Brain microvascular endothelial cell (primary cell): ENCODE results near the gene TNFRSF8.

Experiments used
- DNase-seq: peaks from one replicate; pipeline ENCODE4 v3.0.0-alpha.2; 2020
- H3K27ac ChIP-seq: fragments of 250-450 bp; sonication (Bioruptor Pico); 2 replicates; pipeline ENCODE4 v1.5.1; 2020; ENCODE audit warnings: mild to moderate bottlenecking, moderate library complexity
- H3K27me3 ChIP-seq: fragments of 250-450 bp; sonication (Bioruptor Pico); replicated peaks from 2 replicates; pipeline ENCODE4 v1.5.1; 2020; ENCODE audit warnings: mild to moderate bottlenecking
- H3K36me3 ChIP-seq: fragments of 250-450 bp; sonication (Bioruptor Pico); replicated peaks from 2 replicates; pipeline ENCODE4 v1.5.1; 2020; ENCODE audit warnings: mild to moderate bottlenecking
- H3K4me3 ChIP-seq: 2 replicates; pipeline ENCODE4 v1.5.1; 2011; ENCODE audit warnings: low read depth, mild to moderate bottlenecking, control low read depth, low read length, moderate library complexity
- CTCF ChIP-seq: IDR thresholded peaks from 2 replicates; pipeline ENCODE4 v1.5.1; 2011; ENCODE audit warnings: low read depth, mild to moderate bottlenecking, moderate library complexity, low read length, control low read depth, inconsistent platforms; ENCODE audit errors: missing control alignments
- in situ Hi-C: cut with HindIII; loops from 2 replicates; pipeline ENCODE4 v1.10.0; 2017; ENCODE audit warnings: low sequenced_read_pairs, low pct_ligation_motif_present

The TNFRSF8 gene

GRCh38 chr1:12063141-12064072, at the start of gene TNFRSF8:
Gene TNFRSF8 (plus strand): TSS chr1:12063303. CDS start chr1:12063599, 296 bp downstream.
- Histone ChIP-seq H3K4me3 (no peak within 1 kb of the TSS), H3K27ac (no peak within 1 kb of the TSS), H3K36me3 (no peaks in the 10 kb centered on the region), H3K27me3 (peaks cover 35% of the 10 kb centered on the region)
- DNase-seq: peak; percentile 12
- in situ Hi-C loops: no loop called here
- TF ChIP-seq CTCF: no peak

DNA sequence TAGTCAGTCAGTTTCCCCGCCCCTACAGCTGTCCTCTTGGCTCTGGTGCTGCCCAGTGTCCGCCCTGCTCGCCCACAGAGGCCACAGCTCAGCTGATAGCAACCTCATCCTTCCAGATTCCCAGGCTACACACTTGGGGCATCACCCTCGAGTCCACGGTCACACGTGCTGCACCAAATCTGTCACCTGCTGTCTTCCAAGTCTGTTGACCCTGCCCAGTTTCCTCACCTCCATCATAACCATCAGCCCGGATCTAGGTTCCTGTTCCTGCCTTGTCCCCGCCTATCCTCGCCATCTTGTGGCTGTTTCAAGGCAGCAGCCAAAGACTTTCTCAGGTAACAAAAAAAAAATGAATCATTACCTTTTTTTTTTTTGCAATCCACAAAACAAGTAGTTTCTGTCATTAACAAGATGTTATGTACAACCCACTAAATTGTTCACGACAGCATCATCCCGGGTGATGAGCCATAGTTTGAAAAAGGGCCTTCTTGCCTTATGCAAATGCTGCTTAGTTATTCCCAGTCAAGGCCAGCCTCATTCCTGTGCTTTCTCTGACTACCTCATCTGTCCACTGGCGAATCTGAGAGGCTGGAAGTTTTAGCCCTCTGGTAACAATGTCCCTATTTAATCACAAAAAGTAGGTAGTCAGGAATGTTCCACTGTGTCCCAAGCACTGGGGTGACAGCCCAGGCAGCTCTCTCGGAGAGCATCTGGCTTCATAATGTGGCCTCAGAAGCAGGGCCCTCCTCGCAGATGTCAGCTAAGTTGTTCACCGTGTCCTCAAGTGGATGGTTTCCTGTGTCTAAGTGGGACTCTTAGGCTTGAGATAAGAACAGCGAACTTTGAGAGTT, 48.7 kb upstream of the TNFRSF8 start:
- H3K36me3 ChIP-seq: peaks cover 32% of the 10 kb centered on the region
- no peaks in the 10 kb centered on the region for H3K27me3 ChIP-seq
- in situ Hi-C loops: no loop called here
- TF ChIP-seq CTCF: peak; percentile 43
- H3K27ac ChIP-seq: peak overlapping the region; percentile 59
- no peak overlapping the region for H3K4me3 ChIP-seq
- peak; percentile 25 for DNase-seq

DNA sequence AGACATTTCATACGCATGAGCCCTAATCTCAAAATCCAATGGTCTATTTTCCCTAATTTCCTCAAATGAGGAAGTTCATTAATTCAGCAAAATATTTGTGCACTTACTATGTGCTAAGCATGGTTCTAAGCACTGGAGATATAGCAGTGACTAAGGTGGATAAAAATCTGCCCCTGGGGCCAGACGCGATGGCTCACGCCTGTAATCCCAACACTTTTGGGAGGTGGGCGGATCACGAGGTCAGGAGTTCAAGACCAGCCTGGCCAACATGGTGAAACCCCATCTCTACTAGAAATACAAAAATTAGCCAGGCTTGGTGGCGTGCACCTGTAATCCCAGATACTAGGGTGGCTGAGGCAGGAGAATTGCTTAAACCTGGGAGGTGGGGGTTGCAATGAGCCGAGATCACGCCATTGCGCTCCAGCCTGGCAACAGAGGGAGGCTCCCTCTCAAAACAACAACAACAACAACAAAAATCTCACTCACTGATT, 48.1 kb upstream of the TNFRSF8 start:
- TF ChIP-seq CTCF: no peak
- DNase-seq: peak; percentile 38
- Histone ChIP-seq H3K27ac (peak overlapping the region; percentile 59), H3K4me3 (no peak overlapping the region), H3K27me3 (no peaks in the 10 kb centered on the region), H3K36me3 (peaks cover 25% of the 10 kb centered on the region)
- in situ Hi-C loops: no loop called here

GRCh38 chr1:12015499-12015898, 47.6 kb upstream of the TNFRSF8 start:
- in situ Hi-C loops: no loop called here
- no peaks in the 10 kb centered on the region for H3K27me3 ChIP-seq
- TF ChIP-seq CTCF: no peak
- H3K36me3 ChIP-seq: peaks cover 23% of the 10 kb centered on the region
- H3K4me3 ChIP-seq: no peak overlapping the region
- no peak for DNase-seq
- H3K27ac ChIP-seq: peak overlapping the region; percentile 59

- in situ Hi-C loops: no loop called here
- TF ChIP-seq CTCF: no peak
- Histone ChIP-seq H3K27me3 (no peaks in the 10 kb centered on the region), H3K4me3 (no peak overlapping the region), H3K27ac (no peak overlapping the region), H3K36me3 (peaks cover 17% of the 10 kb centered on the region)
- DNase-seq: no peak
Measured at GRCh38 chr1:12016182-12016581, 46.9 kb upstream of the TNFRSF8 start.
